ENCODE measurements around the gene NASP. TPM values are rescaled to one million over a fixed set of nuclear protein-coding genes. Genes with fewer than 3 reads are reported as not detected.

Gene NASP
- total RNA-seq, 2 experiments from 2014 or later = 227 to 246 TPM

DNA sequence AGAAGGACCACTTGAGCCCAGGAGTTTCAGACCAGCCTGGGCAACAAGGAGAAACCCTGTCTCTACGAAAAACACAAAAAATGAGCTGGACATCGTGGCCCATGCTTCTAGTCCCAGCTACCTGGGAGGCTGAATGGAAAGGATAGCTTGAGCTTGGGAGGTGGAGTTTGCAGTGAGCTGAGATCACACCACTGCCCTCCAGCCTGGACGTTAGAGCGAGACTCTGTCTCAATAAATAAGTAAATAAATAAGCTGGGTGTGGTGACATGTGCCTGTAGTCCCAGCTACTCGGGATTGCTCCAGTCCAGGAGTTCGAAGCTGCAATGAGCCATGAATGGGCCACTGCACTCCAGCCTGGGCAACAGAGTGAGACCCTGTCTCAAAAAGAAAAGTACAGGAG, 29.6 kb upstream of the NASP start:
- ChIA-PET CTCF (interaction anchor here (0.9 to 2.6 kb wide), 3 partner anchors 14 to 42 kb away, joined by 3 to 8 read pairs (median 3); no protein-coding TSS in a partner anchor), POLR2A (interaction anchor here (0.6 to 2.3 kb wide), 4 partner anchors 10 to 33 kb away, joined by 3 to 16 read pairs (median 5); partner anchors contain the start of gene PRDX1)
- Mint-ChIP-seq H3K27me3 (no peaks in the 10 kb centered on the region), H3K36me3 (ENCODE audit: low read depth) (peaks cover 18% of the 10 kb centered on the region), H3K4me3 (no peak overlapping the region), H3K4me1 (ENCODE audit: low read depth) (peaks cover 29% of the 10 kb centered on the region), H3K9me3 (no peaks in the 10 kb centered on the region), H3K27ac (no peak overlapping the region)
- DNase-seq (no peak), ATAC-seq (no peak)
- TF ChIP-seq, protein P1, sequence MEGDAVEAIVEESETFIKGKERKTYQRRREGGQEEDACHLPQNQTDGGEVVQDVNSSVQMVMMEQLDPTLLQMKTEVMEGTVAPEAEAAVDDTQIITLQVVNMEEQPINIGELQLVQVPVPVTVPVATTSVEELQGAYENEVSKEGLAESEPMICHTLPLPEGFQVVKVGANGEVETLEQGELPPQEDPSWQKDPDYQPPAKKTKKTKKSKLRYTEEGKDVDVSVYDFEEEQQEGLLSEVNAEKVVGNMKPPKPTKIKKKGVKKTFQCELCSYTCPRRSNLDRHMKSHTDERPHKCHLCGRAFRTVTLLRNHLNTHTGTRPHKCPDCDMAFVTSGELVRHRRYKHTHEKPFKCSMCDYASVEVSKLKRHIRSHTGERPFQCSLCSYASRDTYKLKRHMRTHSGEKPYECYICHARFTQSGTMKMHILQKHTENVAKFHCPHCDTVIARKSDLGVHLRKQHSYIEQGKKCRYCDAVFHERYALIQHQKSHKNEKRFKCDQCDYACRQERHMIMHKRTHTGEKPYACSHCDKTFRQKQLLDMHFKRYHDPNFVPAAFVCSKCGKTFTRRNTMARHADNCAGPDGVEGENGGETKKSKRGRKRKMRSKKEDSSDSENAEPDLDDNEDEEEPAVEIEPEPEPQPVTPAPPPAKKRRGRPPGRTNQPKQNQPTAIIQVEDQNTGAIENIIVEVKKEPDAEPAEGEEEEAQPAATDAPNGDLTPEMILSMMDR (IDR thresholded peaks at IDR 0.05) = no peak
- intact Hi-C loops (cut with micrococcal nuclease) = loop anchor here (5.0 kb wide), 1 partner anchor 37 kb away; no protein-coding TSS in a partner anchor

DNA sequence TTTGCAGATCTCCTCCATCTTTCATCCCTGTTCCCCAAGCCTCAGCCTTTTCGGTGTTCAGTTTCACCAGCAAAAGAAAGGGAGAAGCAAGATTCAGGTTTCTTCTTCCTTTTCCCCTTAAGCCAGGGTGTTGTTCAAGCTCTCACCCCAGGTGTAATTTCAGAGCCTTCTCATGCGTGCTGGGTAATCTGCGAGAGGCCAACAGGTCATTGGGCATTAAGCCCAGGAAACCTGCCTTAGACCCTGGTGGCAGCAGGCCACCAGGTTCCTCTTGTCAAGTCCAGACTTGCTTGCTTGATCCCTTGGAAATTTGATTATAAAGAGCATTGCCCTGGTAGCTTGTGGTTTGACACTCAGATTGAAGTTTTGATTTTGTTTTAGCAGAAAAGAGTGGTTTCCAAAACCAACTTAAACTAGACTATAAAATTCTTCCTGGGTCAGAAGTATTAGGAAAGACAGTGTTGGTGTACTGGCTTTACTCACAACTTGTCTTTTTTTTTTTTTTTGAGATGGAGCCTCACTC, 26.4 kb upstream of the NASP start:
- CTCF ChIA-PET = interaction anchor here (1.1 to 3.2 kb wide), 3 partner anchors 12 to 45 kb away, joined by 3 to 22 read pairs (median 8); no protein-coding TSS in a partner anchor
- Mint-ChIP-seq H3K9me3 (no peaks in the 10 kb centered on the region), H3K27me3 (no peaks in the 10 kb centered on the region), H3K36me3 (ENCODE audit: low read depth) (peaks cover 26% of the 10 kb centered on the region), H3K4me1 (ENCODE audit: low read depth) (peaks cover 30% of the 10 kb centered on the region), H3K27ac (peak overlapping the region; percentile 71), H3K4me3 (no peak overlapping the region)
- TF ChIP-seq, protein P1 (IDR thresholded peaks at IDR 0.05) = no peak
- no peak for DNase-seq
- ATAC-seq = no peak
- POLR2A ChIA-PET = interaction anchor here (0.6 to 2.1 kb wide), 4 partner anchors 11 to 39 kb away, joined by 3 to 12 read pairs (median 4); partner anchors contain the start of gene NASP
- intact Hi-C loops (cut with micrococcal nuclease) = no loop called here

DNA sequence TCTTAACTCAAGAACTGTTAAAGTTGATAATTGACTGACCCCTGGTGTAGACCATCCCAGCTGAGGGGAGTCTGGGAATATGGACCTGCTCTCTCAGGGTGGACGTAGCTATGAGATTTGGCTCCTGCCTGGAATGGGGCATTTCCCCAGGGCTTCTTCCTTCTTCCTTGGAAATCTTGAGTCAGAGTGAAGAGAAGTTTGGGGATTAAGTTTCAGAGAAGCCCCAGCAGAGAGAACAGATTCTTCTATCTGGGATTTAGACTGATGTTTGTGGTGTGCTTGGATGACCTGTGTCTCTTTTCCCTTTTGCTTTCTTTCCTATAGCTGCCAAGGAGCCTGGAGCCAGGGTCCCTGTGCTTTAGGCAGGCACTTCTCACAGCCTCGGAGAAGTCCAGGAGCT, 20.0 kb upstream of the NASP start:
- DNase-seq = no peak
- H3K4me3 Mint-ChIP-seq = no peak overlapping the region
- intact Hi-C loops (cut with micrococcal nuclease) = loop anchor here (5.0 kb wide), 1 partner anchor 207 kb away; no protein-coding TSS in a partner anchor
- ATAC-seq = no peak
- peak overlapping the region; percentile 8 for H3K27ac Mint-ChIP-seq
- H3K36me3 Mint-ChIP-seq (ENCODE audit: low read depth) = peaks cover 39% of the 10 kb centered on the region
- H3K9me3 Mint-ChIP-seq = no peaks in the 10 kb centered on the region
- TF ChIP-seq, protein P1 (IDR thresholded peaks at IDR 0.05) = no peak
- POLR2A ChIA-PET = interaction anchor here (0.7 to 1.4 kb wide), 4 partner anchors 13 to 43 kb away, joined by 3 to 5 read pairs (median 4); partner anchors contain the start of gene AKR1A1
- H3K27me3 Mint-ChIP-seq = no peaks in the 10 kb centered on the region
- H3K4me1 Mint-ChIP-seq (ENCODE audit: low read depth) = peaks cover 16% of the 10 kb centered on the region
- CTCF ChIA-PET = interaction anchor here (0.6 to 1.0 kb wide), 2 partner anchors 51 to 82 kb away, joined by 4 to 5 read pairs; no protein-coding TSS in a partner anchor

DNA sequence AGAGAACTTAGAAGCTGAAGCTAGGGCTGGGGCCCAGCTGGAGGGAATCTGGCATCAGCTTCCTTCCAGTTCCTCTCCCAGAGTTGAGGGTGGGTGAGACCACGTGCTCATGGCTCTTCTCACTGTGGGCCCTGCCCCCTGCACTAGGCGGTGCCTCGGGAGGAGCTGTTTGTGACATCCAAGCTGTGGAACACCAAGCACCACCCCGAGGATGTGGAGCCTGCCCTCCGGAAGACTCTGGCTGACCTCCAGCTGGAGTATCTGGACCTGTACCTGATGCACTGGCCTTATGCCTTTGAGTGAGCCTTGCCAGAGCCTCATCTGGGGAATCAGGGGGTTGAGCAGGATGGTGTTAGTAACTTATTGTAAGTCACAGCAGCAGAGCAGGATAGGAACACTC, 17.1 kb upstream of the NASP start:
- Mint-ChIP-seq H3K27me3 (no peaks in the 10 kb centered on the region), H3K9me3 (no peaks in the 10 kb centered on the region), H3K4me3 (no peak overlapping the region), H3K4me1 (ENCODE audit: low read depth) (peaks cover 4% of the 10 kb centered on the region), H3K36me3 (ENCODE audit: low read depth) (peaks cover 37% of the 10 kb centered on the region), H3K27ac (no peak overlapping the region)
- ChIA-PET CTCF (interaction anchor here (0.9 to 7.8 kb wide), 3 partner anchors 48 to 206 kb away, joined by 4 to 135 read pairs (median 68); partner anchors contain the start of gene PRDX1), POLR2A (interaction anchor here (0.7 to 5.6 kb wide), 8 partner anchors 13 to 59 kb away, joined by 3 to 35 read pairs (median 5); partner anchors contain the start of genes AKR1A1, NASP and PRDX1)
- DNase-seq (no peak), ATAC-seq (no peak)
- intact Hi-C loops (cut with micrococcal nuclease) = no loop called here
- TF ChIP-seq, protein P1 (IDR thresholded peaks at IDR 0.05) = no peak

DNA sequence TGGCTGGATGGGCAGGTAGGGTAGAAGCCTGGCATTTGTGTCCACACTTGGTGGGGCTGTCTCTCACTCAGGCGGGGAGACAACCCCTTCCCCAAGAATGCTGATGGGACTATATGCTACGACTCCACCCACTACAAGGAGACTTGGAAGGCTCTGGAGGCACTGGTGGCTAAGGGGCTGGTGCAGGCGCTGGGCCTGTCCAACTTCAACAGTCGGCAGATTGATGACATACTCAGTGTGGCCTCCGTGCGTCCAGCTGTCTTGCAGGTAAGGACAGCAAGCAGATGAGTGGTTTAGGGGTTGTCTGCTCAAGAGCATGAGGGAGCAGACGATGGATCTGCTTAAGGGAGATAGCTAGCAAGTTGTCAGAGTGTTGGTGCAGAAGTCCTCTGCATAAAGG, 15.9 kb upstream of the NASP start:
- CTCF ChIA-PET = interaction anchor here (1.0 to 7.8 kb wide), 11 partner anchors 13 to 210 kb away, joined by 3 to 135 read pairs (median 23); partner anchors contain the start of genes CCDC163, MMACHC, NASP and PRDX1
- TF ChIP-seq, protein P1 (IDR thresholded peaks at IDR 0.05) = no peak
- Mint-ChIP-seq H3K36me3 (ENCODE audit: low read depth) (peaks cover 33% of the 10 kb centered on the region), H3K4me3 (no peak overlapping the region), H3K4me1 (ENCODE audit: low read depth) (no peaks in the 10 kb centered on the region), H3K27me3 (no peaks in the 10 kb centered on the region), H3K27ac (no peak overlapping the region), H3K9me3 (no peaks in the 10 kb centered on the region)
- POLR2A ChIA-PET = interaction anchor here (0.9 to 5.6 kb wide), 13 partner anchors 10 to 228 kb away, joined by 3 to 35 read pairs (median 6); partner anchors contain the start of genes AKR1A1, MUTYH, NASP and PRDX1
- DNase-seq (no peak), ATAC-seq (no peak)
- intact Hi-C loops (cut with micrococcal nuclease) = no loop called here

Data from activated CD8-positive, alpha-beta T cell treated with anti-CD3 and anti-CD28 coated beads for 36 hours (primary cell).